Psoas muscle (tissue), 8 donors: ENCODE results near the gene XCL2. TPM values are rescaled to one million over a fixed set of nuclear protein-coding genes. Genes with fewer than 3 reads are reported as not detected.

Experiments
- ATAC-seq, 4 donors: fragments of 200-7000 bp; cut with Tn5 transposase; one replicate each; pipeline ENCODE4 v1.9.1; 2020; ENCODE audit warnings: moderate library complexity in 3 of 4, mild to moderate bottlenecking in 2 of 4
- DNase-seq, 2 donors: peaks; one replicate each; pipeline ENCODE4 v3.0.0-alpha.2; 2020
- H3K27ac ChIP-seq: fragments of 200-600 bp; one replicate; pipeline ENCODE4 v1.8.0; 2022
- H3K27me3 ChIP-seq, 3 donors: fragments of 200-600 bp in 1 of 3; one replicate each; pipeline versions ENCODE4 v1.6.1 to v1.8.0; 2013 to 2022; ENCODE audit warnings: low read length in 2 of 3, mild to moderate bottlenecking in 2 of 3, moderate library complexity in 1 of 3; ENCODE audit not compliant: insufficient read depth in 3 of 3
- H3K36me3 ChIP-seq, 2 donors: fragments of 200-600 bp in 1 of 2; one replicate each; pipeline versions ENCODE4 v1.6.1 to v1.8.0; 2013 to 2022; ENCODE audit warnings: low read depth in 1 of 2, mild to moderate bottlenecking in 1 of 2, moderate library complexity in 1 of 2; ENCODE audit not compliant: insufficient read depth in 1 of 2
- H3K4me1 ChIP-seq: fragments of 200-600 bp; one replicate; pipeline ENCODE4 v1.8.0; 2022
- H3K4me3 ChIP-seq: fragments of 200-600 bp; one replicate; pipeline ENCODE4 v1.8.0; 2022; ENCODE audit warnings: mild to moderate bottlenecking
- H3K9me3 ChIP-seq: fragments of 200-600 bp; one replicate; pipeline ENCODE4 v1.8.0; 2022
- CTCF ChIP-seq: fragments of 200-600 bp; IDR thresholded peaks from one replicate; pipeline ENCODE4 v1.8.0; 2022; ENCODE audit warnings: antibody characterized with exemption
- WGBS, 3 donors: extraction: QIAGEN DNeasy Blood & Tissue Kit; methylation state at CpG; one replicate each; pipeline versions ENCODE4 v1.1.6 to v1.1.7; 2013; 5-methylcytosine and 5-hydroxymethylcytosine counted together
- intact Hi-C, 2 donors: fragments of 100-400 bp; cut with DNase I; formaldehyde crosslinking; loops; one replicate each; pipeline versions ENCODE4 v1.11.0 to v1.14.2; 2022
- polyA plus RNA-seq, 3 donors: library from polyadenylated mRNA; stranded (reverse); fragments of 200-250 nt; gene quantifications; one replicate each; pipeline ENCODE4 v1.2.3, GENCODE V29; 2013
- total RNA-seq, 4 donors: library from RNA; stranded (reverse); fragmentation: NEBNext Ultra II Directional in 2 of 4; extraction: Animal tissue kit (Norgen Biotek cat#: 25700) in 2 of 4; gene quantifications; one replicate each; pipeline versions ENCODE4 v1.2.1 to v1.2.4, GENCODE V29; 2021 to 2023
- donor health status: healthy with polysubstance abuse.
- donor health status: DM: no; HTN: no; CAD: no; lungs with moderate emphysema.
- donor health status: Bipolar disorder and iron deficiency.
- donor health status: healthy.
- donor health status: DM: yes; HTN: yes; CAD: no.
- donor health status: DM: no; HTN: no; CAD: no.
- donor health status: DM: no; HTN: no; CAD: no.
- donor health status: DM: yes; HTN: yes; CAD: no.

Gene XCL2
- total and polyA plus RNA-seq, 7 donors: not detected

- 74 to 97% (median 93%) methylated on average over 3 of the region's 3 CpGs for WGBS, 3 donors
- Histone ChIP-seq H3K4me1 (no peaks in the 10 kb centered on the region), H3K27ac (no peak overlapping the region), H3K9me3 (no peaks in the 10 kb centered on the region), H3K27me3 (no peaks in the 10 kb centered on the region), H3K4me3 (no peak overlapping the region), H3K36me3 (no peaks in the 10 kb centered on the region)
- intact Hi-C loops: no loop called here
- no peak for DNase-seq
- TF ChIP-seq CTCF: no peak
- no peak for ATAC-seq
Measured at GRCh38 chr1:168497376-168497950, 46.3 kb downstream of the XCL2 start.

GRCh38 chr1:168491527-168492164 is 52.2 kb downstream of the XCL2 start:
- Histone ChIP-seq H3K4me3 (no peak overlapping the region), H3K36me3 (no peaks in the 10 kb centered on the region), H3K27ac (no peak overlapping the region), H3K9me3 (no peaks in the 10 kb centered on the region), H3K4me1 (no peaks in the 10 kb centered on the region), H3K27me3 (no peaks in the 10 kb centered on the region)
- intact Hi-C loops: no loop called here
- no peak for TF ChIP-seq CTCF
- peak in 1 of 4 donors; percentile 19 for ATAC-seq
- 15 to 24% (median 18%) methylated on average over 1 of the region's 1 CpG for WGBS, 3 donors
- no peak for DNase-seq

Other genes with a start within 250 kb of the XCL2 start
- gene XCL1, start 32.6 kb upstream of the XCL2 start, total RNA-seq: under 1 TPM in 1 of 4 donors, not detected in 3; 0.28 TPM
- gene XCL1, start 32.6 kb upstream of the XCL2 start, polyA plus RNA-seq: under 1 TPM in 1 of 3 donors, not detected in 2; 0.03 TPM
- gene DPT, start 185.2 kb upstream of the XCL2 start, total RNA-seq: 10 to 100 TPM in 2 of 4 donors, 1 to 10 TPM in 2; 8.5 to 39.4 (median 10.8) TPM
- 10 to 100 TPM in 1 of 3 donors, 1 to 10 TPM in 2; 8.5 to 15.8 (median 8.5) TPM for gene DPT, start 185.2 kb upstream of the XCL2 start, polyA plus RNA-seq